ENCODE data around the gene PROB1.
"Not testable (repeated sequence)": the region's sequence is repeated elsewhere in the genome, so short reads cannot be mapped to it uniquely, and the experiment has no call there.

Gene PROB1

DNA sequence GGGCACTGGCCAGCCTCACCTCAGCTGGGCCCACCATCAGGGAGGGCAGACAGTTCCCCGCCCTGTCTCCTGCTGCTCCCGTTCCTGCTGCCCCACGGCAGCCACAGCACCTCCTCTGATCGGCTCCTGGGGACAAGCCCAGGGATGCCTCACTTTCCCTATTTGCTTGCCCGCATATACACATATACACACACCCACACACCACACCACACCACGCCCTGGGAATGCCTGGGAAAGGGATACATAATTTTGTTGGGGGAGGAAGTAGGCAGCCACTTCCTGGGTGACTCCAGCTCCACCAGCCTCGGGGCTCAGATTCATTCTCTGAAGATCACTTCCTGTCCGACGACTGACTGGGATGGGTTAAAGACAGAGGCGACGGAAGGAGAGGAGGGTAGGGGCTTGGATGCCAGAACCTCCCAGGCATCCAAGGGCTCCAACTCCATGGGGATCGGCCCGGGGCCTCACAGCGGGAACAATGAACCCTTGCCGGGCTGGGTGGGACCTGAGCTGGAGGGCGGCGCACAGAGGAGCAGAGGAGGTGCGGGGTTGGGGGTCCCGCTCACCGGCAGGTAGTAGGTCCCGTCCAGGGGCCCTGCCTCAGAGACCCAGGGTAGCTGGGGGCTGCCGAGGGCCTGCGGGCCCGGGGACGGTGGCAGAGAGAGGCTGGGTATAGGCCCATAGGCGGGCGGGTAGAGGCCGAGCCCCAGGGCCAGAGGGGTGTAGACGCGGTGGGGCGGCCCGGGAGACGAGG lies 3.2 kb downstream of the PROB1 start:
- no peak for DNase-seq

DNA sequence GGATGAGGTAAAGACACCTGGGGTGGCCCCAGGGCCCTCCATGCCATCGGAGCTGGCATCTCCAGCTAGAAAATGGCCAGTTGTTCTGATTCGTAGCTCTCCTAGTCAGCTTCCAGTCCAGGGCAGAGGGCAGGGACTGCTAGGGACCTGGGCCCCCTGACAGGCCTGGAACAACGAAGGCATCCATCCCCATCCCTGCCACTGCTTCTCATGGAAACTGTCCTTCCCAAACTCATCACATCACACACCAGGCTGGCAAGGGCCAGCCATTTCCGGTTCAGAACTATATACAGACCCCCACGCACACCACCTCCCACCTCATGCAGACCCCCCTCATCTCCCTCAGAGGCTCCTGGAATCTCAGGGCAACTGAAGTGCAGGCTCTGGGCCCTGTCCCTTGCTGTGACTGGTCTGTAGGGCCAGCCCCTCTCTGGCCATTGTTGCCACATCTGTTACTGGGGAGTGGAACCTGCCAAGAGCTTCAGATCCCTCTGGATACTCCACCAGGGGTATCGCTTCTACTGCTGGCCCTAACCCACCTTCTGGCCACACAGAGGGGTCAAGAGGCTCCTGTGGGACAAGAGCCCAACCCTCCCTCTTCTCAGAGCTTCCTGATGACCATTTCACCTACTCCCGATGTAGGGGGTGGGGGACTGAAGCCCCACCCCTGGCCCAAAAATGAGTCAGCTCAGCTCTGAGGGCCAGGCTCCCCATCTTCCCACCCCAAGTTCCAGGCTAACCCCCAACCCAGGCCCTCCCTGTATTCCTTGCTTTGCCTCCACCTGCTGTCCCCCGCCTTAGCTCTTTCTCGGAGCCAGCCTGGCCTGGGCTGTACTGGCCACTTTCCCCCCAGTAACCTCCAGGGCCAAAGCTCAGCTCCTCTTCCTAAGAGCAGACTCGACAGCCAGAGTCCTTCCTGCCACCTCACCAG lies 4.0 kb downstream of the PROB1 start:
- no peak for DNase-seq

DNA sequence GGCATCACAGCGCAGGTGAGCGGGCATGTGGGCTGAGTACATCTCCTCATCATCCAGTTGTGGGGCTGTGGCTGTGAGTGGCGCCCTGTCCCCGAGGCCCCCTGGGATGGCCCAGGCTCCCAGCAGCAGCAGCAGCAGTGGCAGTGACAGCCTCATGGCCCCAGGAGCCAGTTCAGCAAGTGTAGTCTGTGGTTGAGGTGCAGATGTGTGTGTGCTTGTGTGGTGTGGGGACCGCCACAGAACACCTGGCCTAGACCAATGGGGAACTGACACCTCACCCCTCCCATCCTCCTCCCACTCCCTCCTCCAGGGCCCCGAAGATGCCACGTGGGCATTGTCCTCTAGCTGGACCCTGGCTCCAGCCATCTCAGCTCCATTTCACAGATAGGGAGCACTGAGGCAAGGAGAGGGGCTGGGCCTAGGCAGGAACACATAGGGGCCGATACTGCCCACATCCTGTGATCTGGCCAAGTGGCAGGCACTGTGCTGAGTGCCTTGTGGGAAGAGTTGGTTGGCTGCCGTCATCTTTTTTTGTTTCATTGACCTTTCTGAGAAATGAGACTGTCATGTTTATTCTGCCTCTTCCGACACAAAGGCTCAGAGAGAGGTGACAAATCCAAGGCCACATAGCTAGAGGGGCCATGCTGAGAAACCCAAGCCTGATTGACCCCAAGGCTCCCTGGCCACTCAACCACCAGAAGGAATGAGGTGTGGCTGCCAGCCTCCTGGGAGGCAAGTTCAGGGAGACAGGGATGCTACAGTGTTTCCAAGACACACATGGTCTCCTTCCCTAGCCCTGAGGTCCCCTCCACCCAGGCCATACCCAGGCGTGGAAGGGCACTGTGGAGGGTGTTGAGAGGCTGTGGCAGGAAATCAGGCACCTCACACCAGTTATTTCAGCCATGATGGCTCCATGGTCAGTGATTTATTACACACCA lies 4.9 kb downstream of the PROB1 start, which contains the start of gene MZB1:
Gene MZB1 (minus strand): TSS at position 213 of the 938 bp plus-strand sequence. CDS start 57 bp downstream, at position 156.
- DNase-seq, result no peak

GRCh38 chr5:139388198-139388821 lies 6.6 kb downstream of the PROB1 start:
- no peak for DNase-seq

DNA sequence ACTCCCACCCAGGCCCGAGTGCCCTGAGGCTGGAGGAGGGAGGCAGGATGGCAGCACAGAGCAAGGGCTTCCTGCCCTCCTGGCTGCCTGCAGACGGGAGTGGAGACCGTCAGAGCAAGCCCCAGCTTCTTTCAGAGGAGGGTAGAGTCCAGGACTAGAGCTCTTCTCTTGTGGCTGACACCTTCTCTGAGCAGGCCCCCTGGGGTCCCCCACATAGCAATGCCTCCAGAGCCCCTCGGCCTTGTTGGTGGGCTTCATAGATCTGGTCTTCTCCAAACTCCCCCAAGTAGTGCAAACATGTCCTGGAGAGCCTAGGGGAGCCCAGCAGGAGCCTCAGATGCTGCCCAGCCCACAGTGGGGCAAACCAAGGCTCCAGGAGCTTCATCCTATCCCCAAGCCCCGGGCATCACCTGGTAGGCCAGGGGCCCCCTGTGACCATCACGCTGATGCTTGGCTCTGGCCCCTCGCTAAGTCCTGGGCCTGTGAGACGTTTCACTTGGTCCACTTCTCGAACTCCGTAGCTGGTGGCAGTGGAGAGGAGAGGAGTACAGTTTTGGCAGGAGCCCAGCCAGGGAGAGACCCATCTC lies 7.2 kb downstream of the PROB1 start:
- DNase-seq, result no peak

GRCh38 chr5:139386956-139387355 lies 7.9 kb downstream of the PROB1 start:
- DNase-seq, result not testable (repeated sequence)

DNA sequence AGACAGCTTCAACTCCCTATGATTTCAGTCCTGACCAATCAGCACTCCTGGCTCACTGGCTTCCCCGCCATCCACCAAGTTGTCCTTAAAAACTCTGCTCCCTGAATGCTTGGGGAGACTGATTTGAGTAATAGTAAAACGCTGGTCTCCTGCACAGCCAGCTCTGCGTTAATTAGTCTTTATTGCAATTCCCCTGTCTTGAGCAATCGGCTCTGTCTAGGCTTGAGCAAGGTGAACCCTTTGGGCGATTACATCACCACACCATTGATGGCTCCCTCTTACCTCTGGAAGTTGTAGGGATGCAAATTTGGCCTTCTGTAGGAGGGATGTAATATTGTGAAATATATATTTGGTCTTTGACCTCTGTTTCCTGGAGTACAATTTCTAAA lies 8.9 kb downstream of the PROB1 start:
- DNase-seq, result no peak

DNA sequence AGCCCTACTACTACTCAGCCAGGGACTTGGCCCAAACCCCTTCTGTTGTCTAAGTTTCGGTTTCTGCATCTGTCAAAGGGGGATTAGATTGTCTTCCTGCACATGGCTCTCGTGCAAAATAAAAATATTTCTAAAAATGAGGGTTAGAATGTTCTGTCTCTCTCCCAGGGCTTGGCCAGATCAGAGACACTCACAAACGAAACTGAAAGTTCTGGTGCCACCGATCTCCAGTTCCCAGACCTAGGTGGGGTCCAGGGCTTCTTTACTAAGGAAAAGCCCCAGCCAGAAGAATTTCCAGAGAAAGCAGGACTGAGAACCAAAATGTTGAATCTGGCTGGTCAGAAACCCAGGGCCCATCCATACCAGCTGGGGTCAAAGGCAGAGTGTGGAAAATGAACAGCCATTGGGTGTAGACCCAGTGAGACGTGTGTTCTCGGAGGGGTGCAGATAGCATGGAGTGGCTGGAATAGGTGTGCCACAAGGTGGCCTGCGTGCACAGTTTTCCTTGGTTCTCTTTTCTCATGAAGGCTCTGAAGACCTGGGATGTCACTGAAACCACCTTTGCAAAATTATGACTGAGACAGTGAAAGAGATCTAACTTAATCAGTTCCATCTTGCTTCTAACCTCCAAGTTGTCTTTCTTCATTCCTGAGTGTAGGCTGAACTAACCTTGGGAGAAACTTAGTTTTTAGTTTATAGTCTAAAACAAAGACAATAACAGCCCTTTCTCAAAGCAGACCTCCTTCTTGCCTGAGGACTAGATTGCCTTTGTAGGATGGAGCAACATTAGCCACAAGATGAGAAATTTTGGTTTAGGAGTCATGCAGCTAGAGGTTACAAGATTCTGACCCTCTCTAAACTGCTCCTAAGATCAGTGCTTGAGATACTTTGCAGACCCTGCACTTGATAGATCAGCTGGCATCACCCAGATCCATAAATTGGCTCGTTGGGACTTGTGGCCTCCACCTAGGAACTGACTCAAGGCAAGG lies 9.5 kb downstream of the PROB1 start:
- DNase-seq, result no peak

DNA sequence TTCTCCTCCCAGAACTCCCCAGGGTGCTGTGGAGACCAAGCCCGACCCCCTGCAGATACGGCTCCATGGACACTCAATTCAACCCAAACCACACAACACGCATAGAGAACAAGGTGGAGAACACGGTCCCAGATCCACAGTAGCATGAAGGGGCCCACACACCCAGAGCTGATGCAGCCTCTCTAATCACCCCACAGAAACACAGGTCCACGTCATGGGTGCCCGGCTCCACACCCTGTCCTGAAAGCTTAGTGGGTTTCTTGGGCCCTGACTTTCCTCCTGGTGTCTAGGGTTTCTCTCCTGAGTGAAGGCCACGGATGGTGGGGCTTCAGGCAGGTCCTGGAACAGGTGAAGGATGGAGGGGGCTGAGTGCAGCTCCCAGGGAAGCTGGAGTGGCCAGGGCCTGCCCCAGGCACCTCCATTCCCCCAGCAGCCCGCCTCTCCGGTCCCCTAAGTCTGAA lies 10.3 kb downstream of the PROB1 start:
- DNase-seq, result no peak

GRCh38 chr5:139383993-139384590 lies 10.8 kb downstream of the PROB1 start:
- DNase-seq, result no peak

DNA sequence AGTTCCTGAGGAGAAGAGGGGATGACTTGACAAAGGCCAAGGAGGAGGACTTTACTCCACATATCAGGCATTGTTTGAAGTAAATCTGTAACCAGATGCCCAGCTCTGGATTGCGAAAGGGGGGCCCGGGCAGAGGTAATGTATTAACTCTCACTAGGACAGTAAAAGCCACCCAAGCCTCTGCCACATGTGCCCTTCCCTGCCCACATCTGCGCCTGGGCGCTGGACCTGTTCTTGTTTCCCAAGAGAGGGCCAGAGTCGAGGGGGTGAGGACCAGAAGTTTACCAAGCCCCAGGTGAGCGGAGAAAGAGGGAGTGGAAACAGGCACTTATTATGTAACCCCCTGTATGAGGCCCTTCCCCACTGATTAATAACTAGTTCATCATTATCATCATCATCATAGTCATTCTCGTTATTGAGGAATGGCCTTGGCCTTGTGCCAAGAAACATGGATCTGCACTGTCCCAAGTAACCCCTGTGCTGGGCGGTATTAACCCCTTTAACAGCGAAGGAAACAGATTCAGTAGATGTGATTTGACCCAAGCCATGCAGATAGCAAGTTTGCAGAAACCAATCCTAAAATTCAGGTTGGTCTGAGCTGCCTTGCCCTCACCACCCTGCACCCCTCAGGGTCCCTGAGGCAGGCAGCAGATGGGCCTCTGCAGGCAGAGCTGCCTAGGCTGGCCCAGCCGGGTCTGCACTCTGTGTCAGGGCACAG lies 11.5 kb downstream of the PROB1 start, which contains the start of gene SLC23A1:
Gene SLC23A1 (minus strand): TSS at position 23 of the 718 bp plus-strand sequence. CDS start 44 bp downstream, outside the sequence.
- DNase-seq, result no peak

DNA sequence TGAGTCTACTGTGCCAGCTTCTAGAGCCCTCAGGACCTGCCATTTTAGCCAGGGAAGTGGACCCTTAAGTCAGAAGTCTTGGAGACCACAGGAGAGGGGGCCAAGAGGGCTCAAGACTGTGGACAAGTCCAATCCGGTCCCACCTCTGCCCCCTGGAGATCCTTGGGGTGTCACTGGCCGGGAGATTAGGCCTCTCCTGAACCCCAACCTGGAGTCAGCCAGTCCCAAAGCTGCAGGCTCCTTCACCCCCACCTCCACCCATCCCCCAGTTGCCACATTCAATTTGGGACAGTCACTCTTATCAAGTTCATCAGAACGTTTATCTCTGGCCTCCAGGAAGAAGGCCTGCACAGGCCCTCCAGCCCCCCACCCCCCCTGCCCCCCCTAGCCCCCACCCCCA lies 12.1 kb downstream of the PROB1 start:
- no peak for DNase-seq

DNA sequence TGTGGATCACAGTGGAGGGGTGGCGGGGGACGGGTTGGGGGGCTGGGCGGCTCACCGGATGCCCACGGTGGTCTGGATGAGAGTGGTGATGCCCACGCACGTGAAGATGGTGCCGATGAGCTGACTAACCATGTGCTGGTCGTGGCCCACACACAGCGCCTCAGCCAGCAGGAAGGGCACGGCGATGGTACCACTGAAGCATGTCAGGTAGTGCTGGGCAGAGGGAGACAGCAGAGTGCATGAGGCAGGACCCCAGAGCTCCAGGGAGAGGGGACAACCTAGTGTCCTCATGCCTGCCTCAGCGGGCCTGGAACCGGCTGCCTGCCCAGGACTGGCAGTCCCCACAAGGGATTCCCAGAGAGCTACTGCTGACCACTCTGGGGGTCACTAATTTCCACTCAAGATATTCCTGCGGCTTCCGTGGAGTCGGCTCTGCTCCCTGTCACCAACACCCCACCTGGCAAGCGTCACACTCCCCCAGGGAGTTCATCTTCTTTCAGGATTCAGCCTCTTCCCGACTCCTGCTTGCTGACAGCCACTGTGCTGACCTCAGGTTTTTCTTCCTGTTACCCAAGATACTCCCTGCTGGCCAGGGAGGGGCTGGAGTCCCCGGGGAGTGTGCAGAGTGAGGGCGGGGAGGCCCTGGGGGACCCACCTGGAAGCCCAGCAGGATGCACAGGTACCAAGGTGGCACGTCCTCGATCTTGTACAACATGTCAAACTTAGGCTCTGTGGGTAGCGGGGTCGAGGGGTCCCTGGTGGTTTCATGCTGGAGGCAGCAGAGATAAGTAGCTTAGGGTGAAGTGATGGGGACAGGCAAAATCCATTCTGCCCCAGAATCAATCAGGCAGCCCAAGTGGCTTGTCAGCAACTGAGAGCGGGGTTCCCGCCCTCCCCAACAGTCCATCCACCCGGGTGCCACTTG lies 12.8 kb downstream of the PROB1 start:
- DNase-seq, result no peak

DNA sequence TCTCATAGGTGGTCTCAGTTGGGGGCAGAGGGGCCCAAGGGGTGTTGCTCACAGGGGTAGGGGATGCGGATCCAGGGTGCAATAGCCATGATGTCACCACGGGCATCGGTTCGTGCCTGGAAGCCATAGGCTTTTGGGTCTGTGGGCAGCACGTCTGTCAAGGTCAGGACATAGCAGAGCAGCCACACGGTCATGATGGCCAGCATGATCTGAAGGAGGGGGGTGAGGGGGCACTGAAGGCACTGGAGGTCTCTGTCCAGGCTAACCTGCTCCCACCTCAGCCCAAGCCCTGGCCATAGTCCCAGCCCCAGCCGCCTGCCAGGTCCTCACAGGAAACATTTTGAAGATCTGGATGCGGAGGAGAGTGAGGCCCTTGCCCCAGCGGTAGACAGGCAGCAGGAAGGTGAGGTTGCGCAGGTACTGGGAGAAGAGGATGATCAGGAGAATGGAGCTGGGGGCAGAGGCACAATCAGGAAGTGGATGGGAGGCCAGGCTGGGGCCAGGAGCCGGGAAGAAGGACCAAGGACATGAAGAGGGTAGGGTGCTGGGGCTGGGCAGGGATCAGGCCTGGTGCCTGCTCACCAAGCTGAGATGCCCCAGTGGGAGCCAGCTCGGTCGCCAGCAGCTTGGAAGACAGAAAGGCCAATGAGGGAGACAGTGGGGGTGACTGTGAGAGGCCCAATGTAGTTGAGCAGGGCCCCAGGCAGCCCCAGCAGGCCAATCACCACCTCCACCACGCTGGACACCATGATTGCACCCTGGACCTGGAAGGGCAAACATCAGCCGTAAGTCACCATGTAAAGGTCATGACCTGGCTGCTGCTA lies 15.1 kb downstream of the PROB1 start:
- no peak for DNase-seq

- no peak for DNase-seq
Measured at GRCh38 chr5:139378941-139379361, 16.0 kb downstream of the PROB1 start.

GRCh38 chr5:139378101-139378825 lies 16.6 kb downstream of the PROB1 start:
- DNase-seq, result no peak
